Hippocampal formation (tissue), 2 donors: ENCODE measurements around the gene ERRFI1.
"Not testable (repeated sequence)": the region's sequence is repeated elsewhere in the genome, so short reads cannot be mapped to it uniquely, and the experiment has no call there.

Experiments
- DNase-seq, 2 donors: peaks; one replicate each; lab custom pipeline; 2025; lab: John Stamatoyannopoulos, UW

Gene ERRFI1

GRCh38 chr1:7967651-7968050 is 58.5 kb downstream of the ERRFI1 start:
- DNase-seq = no peak

- DNase-seq = no peak
Measured at GRCh38 chr1:7967196-7967595, 58.9 kb downstream of the ERRFI1 start.

- DNase-seq = no peak
Measured at GRCh38 chr1:7964476-7964875, 61.6 kb downstream of the ERRFI1 start.

- DNase-seq = not testable (repeated sequence)
Measured at GRCh38 chr1:7963841-7964240, 62.3 kb downstream of the ERRFI1 start.

GRCh38 chr1:7963378-7963730 is 62.8 kb downstream of the ERRFI1 start:
- DNase-seq = not testable (repeated sequence)

GRCh38 chr1:7962636-7963377 is 63.3 kb downstream of the ERRFI1 start:
- no peak for DNase-seq

- no peak for DNase-seq
Measured at GRCh38 chr1:7962014-7962335, 64.1 kb downstream of the ERRFI1 start.
